OCI-LY7 (cell line): ENCODE results near the gene AAR2. TPM values are rescaled to one million over a fixed set of nuclear protein-coding genes. Genes with fewer than 3 reads are reported as not detected.

Experiments used
- BruUV-seq: library from RNA; stranded (reverse); fragments of 400-500 nt; replicated peaks from 2 replicates; lab custom pipeline; 2021; lab: Mats Ljungman, UMichigan
- CTCF ChIA-PET: fragments of 300-600 bp; sonication (Branson Sonifier 250); formaldehyde crosslinking; loops from one replicate; lab custom pipeline; 2022; ENCODE audit warnings: antibody characterized with exemption; ENCODE audit not compliant: unreplicated experiment; lab: Charles Lee
- POLR2A ChIA-PET: fragments of 300-600 bp; sonication (Branson Sonifier 250); formaldehyde crosslinking; loops from one replicate; lab custom pipeline; 2022; ENCODE audit warnings: antibody characterized with exemption; lab: Charles Lee
- DNase-seq: peaks from one replicate; pipeline ENCODE4 v3.0.0-alpha.2; 2015; ENCODE audit warnings: low spot score
- H2AFZ ChIP-seq: fragments of 200-600 bp; sonication (generic), shearing (Covaris generic); 2 replicates; pipeline ENCODE4 v1.6.1; 2014; ENCODE audit warnings: mild to moderate bottlenecking, antibody characterized with exemption, low read length, moderate library complexity
- H3K27ac ChIP-seq: fragments of 200-600 bp; sonication (generic); 2 replicates; pipeline ENCODE4 v1.5.1; 2014; ENCODE audit warnings: mixed run types, low read depth, mild to moderate bottlenecking, moderate library complexity, low read length, inconsistent platforms; ENCODE audit not compliant: poor library complexity, severe bottlenecking
- H3K36me3 ChIP-seq: fragments of 200-600 bp; sonication (generic); 2 replicates; pipeline ENCODE4 v1.6.1; 2014; ENCODE audit warnings: mild to moderate bottlenecking, antibody characterized with exemption, low read length, moderate library complexity, mixed read lengths; ENCODE audit not compliant: insufficient read depth
- H3K4me1 ChIP-seq: fragments of 200-600 bp; sonication (generic); 2 replicates; pipeline ENCODE4 v1.5.1; 2014; ENCODE audit warnings: mild to moderate bottlenecking, low read length; ENCODE audit not compliant: insufficient read depth, poor library complexity, severe bottlenecking
- H3K4me2 ChIP-seq: fragments of 200-600 bp; sonication (generic); 2 replicates; pipeline ENCODE4 v1.6.1; 2014; ENCODE audit warnings: mild to moderate bottlenecking, low read length
- H3K4me3 ChIP-seq: fragments of 200-600 bp; sonication (generic); 2 replicates; pipeline ENCODE4 v1.5.1; 2014; ENCODE audit warnings: mild to moderate bottlenecking, low read depth, low read length; ENCODE audit not compliant: poor library complexity, severe bottlenecking
- H3K79me2 ChIP-seq: fragments of 200-600 bp; sonication (generic); 2 replicates; pipeline ENCODE4 v1.6.1; 2016; ENCODE audit warnings: low read depth, mild to moderate bottlenecking, low read length, moderate library complexity, mixed read lengths; ENCODE audit not compliant: insufficient read depth
- H3K9me2 ChIP-seq: fragments of 200-600 bp; sonication (generic); 2 replicates; pipeline ENCODE4 v1.6.1; 2016; ENCODE audit warnings: mild to moderate bottlenecking, low read length, mixed read lengths; ENCODE audit not compliant: insufficient read depth
- H3K9me3 ChIP-seq: fragments of 200-600 bp; sonication (generic); 2 replicates; pipeline ENCODE4 v1.6.1; 2014; ENCODE audit warnings: mild to moderate bottlenecking, mixed run types, low read length, mixed read lengths
- H4K20me1 ChIP-seq: fragments of 200-600 bp; sonication (generic); 2 replicates; pipeline ENCODE4 v1.6.1; 2014; ENCODE audit warnings: mild to moderate bottlenecking, antibody characterized with exemption, low read length, moderate library complexity, mixed read lengths; ENCODE audit not compliant: insufficient read depth
- CTCF ChIP-seq: fragments of 200-600 bp; sonication (generic); conservative IDR thresholded peaks from 2 replicates; pipeline ENCODE4 v1.5.1; 2014; ENCODE audit warnings: mild to moderate bottlenecking, antibody characterized with exemption, low read length, moderate library complexity, mixed read lengths
- EZH2phosphoT487 ChIP-seq: fragments of 200-600 bp; sonication (generic); IDR thresholded peaks from 2 replicates; pipeline ENCODE4 v1.6.1; 2018; ENCODE audit warnings: low read depth, borderline replicate concordance, mild to moderate bottlenecking, mixed run types, antibody characterized with exemption, low read length, moderate library complexity, mixed read lengths
- intact Hi-C: fragments of 100-400 bp; cut with micrococcal nuclease; formaldehyde crosslinking; loops from one replicate; pipeline ENCODE4 v1.10.0; 2022; ENCODE audit not compliant: unreplicated experiment
- total RNA-seq, 2 experiments: library from RNA; depleted of rRNA in 1 of 2; stranded (reverse); fragments of >200 nt in 1 of 2; shearing (Covaris generic) in 1 of 2; gene quantifications; 2 replicates each; pipeline ENCODE4 v1.2.3, GENCODE V29; 2014 to 2022

AAR2 gene
- total RNA-seq, 2 experiments from 2014 or later: 20.3 to 26.4 TPM

DNA sequence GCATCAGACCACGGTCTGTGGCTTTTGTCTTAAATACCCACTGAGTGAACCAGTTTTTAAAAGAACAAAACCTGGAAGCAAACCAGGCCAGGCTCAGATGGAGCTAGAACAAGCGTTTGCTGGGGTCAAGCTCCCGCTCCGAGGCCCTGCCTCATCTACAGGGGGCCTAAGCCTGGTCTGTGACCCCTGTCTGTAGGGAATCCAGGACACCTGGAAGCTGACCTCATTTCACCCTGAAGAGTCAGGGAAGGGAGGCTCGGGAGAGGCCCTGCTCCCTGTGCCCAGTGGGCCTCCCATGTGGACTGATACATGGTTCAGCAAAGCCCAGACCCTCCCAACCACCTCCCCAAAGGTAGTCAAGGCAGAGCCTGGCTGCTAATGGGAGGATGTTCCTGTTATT lies 43.1 kb downstream of the AAR2 start:
- no peak for DNase-seq
- H3K79me2 ChIP-seq: no peaks in the 10 kb centered on the region
- intact Hi-C loops: no loop called here
- H3K9me2 ChIP-seq: no peaks in the 10 kb centered on the region
- H3K9me3 ChIP-seq: no peaks in the 10 kb centered on the region
- H3K36me3 ChIP-seq: no peaks in the 10 kb centered on the region
- CTCF ChIA-PET: no interaction called here
- TF ChIP-seq EZH2phosphoT487 (no peak), CTCF (no peak)
- H4K20me1 ChIP-seq: no peaks in the 10 kb centered on the region
- H3K4me1 ChIP-seq: no peaks in the 10 kb centered on the region
- BruUV-seq: no TSS peak
- POLR2A ChIA-PET: interaction anchor here (0.6 to 1.1 kb wide), 2 partner anchors 45 to 216 kb away, joined by 3 read pairs; no protein-coding TSS in a partner anchor
- H3K4me3 ChIP-seq: no peak overlapping the region
- no peak overlapping the region for H2AFZ ChIP-seq
- H3K27ac ChIP-seq: no peak overlapping the region
- H3K4me2 ChIP-seq: no peak overlapping the region

DNA sequence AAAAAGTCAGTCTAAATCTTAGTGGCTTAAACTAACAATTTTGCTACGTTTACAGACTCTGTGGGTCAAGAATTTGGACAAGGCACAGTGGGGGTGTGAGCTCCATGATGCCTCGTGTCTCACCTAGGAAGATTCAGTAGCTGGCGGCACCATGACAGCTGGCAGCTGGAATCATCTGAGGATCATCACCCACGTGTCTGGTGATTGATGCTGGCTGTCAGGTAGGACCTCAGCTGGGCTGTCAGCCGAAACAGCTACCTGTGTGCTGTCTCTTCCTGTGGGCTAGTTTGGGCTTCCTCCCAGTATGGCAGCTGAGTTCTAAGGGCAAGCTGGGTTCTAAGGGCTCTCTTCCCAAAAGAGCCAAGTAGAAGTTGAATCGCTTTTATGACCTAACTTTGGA lies 43.5 kb downstream of the AAR2 start:
- H3K4me3 ChIP-seq: no peak overlapping the region
- ChIA-PET CTCF (no interaction called here), POLR2A (no interaction called here)
- no peak overlapping the region for H2AFZ ChIP-seq
- no peak for TF ChIP-seq CTCF
- no peak for DNase-seq
- H3K79me2 ChIP-seq: no peaks in the 10 kb centered on the region
- intact Hi-C loops: no loop called here
- H3K27ac ChIP-seq: no peak overlapping the region
- no peak overlapping the region for H3K4me2 ChIP-seq
- no peaks in the 10 kb centered on the region for H3K9me2 ChIP-seq
- BruUV-seq: no TSS peak
- H4K20me1 ChIP-seq: no peaks in the 10 kb centered on the region
- no peaks in the 10 kb centered on the region for H3K36me3 ChIP-seq
- no peaks in the 10 kb centered on the region for H3K9me3 ChIP-seq
- H3K4me1 ChIP-seq: no peaks in the 10 kb centered on the region

GRCh38 chr20:36281785-36282380 lies 45.6 kb downstream of the AAR2 start:
- no peak for DNase-seq
- POLR2A ChIA-PET: no interaction called here
- no peaks in the 10 kb centered on the region for H3K4me1 ChIP-seq
- no peaks in the 10 kb centered on the region for H3K79me2 ChIP-seq
- no peak overlapping the region for H3K4me3 ChIP-seq
- H3K9me3 ChIP-seq: no peaks in the 10 kb centered on the region
- no peak overlapping the region for H2AFZ ChIP-seq
- H3K36me3 ChIP-seq: no peaks in the 10 kb centered on the region
- H3K4me2 ChIP-seq: no peak overlapping the region
- no peaks in the 10 kb centered on the region for H4K20me1 ChIP-seq
- CTCF ChIA-PET: no interaction called here
- H3K27ac ChIP-seq: no peak overlapping the region
- TF ChIP-seq EZH2phosphoT487: no peak
- no peak for TF ChIP-seq CTCF
- intact Hi-C loops: no loop called here
- no TSS peak for BruUV-seq
- no peaks in the 10 kb centered on the region for H3K9me2 ChIP-seq
